CD4-positive, alpha-beta T cell treated with Interleukin-15 for 4 hours (primary cell): ENCODE results near the gene SLC39A8.

Experiments
- DNase-seq: peaks from one replicate; pipeline ENCODE4 v3.0.0-alpha.2; 2020; ENCODE audit warnings: low spot score

Gene SLC39A8

GRCh38 chr4:102230194-102230593 is 115.1 kb downstream of the SLC39A8 start:
- no peak for DNase-seq

- DNase-seq, result no peak
Measured at GRCh38 chr4:102227388-102227787, 117.9 kb downstream of the SLC39A8 start.

GRCh38 chr4:102223461-102223860 is 121.8 kb downstream of the SLC39A8 start:
- DNase-seq, result no peak

GRCh38 chr4:102222838-102223409 is 122.4 kb downstream of the SLC39A8 start:
- DNase-seq, result no peak

- DNase-seq, result no peak
Measured at GRCh38 chr4:102219129-102219528, 126.2 kb downstream of the SLC39A8 start.

GRCh38 chr4:102218656-102219055 is 126.6 kb downstream of the SLC39A8 start:
- DNase-seq, result no peak

- DNase-seq, result no peak
Measured at GRCh38 chr4:102217775-102218355, 127.4 kb downstream of the SLC39A8 start.

- DNase-seq, result no peak
Measured at GRCh38 chr4:102217345-102217744, 127.9 kb downstream of the SLC39A8 start.

GRCh38 chr4:102216666-102217065 is 128.6 kb downstream of the SLC39A8 start:
- no peak for DNase-seq

GRCh38 chr4:102213031-102213430 is 132.3 kb downstream of the SLC39A8 start:
- no peak for DNase-seq
